ENCODE measurements around the gene SLC25A43.

GRCh38 chrX:119466970-119467369, 67.8 kb downstream of the SLC25A43 start:
- TF ChIP-seq POLR2AphosphoS5 (IDR thresholded peaks at IDR 0.05) = no peak
- TF ChIP-seq CTCF (IDR thresholded peaks at IDR 0.05) = no peak
- no peak for TF ChIP-seq POLR2A (IDR thresholded peaks at IDR 0.05)

Measured in gastroesophageal sphincter (tissue), 3 donors.